Rectal smooth muscle tissue (tissue), 1 donor: ENCODE results near the gene WBP2.
"Not testable (repeated sequence)": the region's sequence is repeated elsewhere in the genome, so short reads cannot be mapped to it uniquely, and the experiment has no call there.

Experiments
- H3K27ac ChIP-seq: one replicate; pipeline ENCODE4 v1.7.0; 2013; ENCODE audit warnings: low read depth, low read length, inconsistent platforms
- H3K27me3 ChIP-seq: one replicate; pipeline ENCODE4 v1.7.0; 2013; ENCODE audit warnings: low read length; ENCODE audit not compliant: control insufficient read depth, insufficient read depth
- H3K36me3 ChIP-seq: one replicate; pipeline ENCODE4 v1.7.0; 2013; ENCODE audit warnings: low read length; ENCODE audit not compliant: control insufficient read depth, insufficient read depth
- H3K4me1 ChIP-seq: one replicate; pipeline ENCODE4 v1.7.0; 2013; ENCODE audit warnings: low read length; ENCODE audit not compliant: control insufficient read depth, insufficient read depth
- H3K4me3 ChIP-seq: one replicate; pipeline ENCODE4 v1.7.0; 2013; ENCODE audit warnings: low read length
- H3K9ac ChIP-seq: one replicate; pipeline ENCODE4 v1.7.0; 2013; ENCODE audit warnings: low read length

WBP2 gene

DNA sequence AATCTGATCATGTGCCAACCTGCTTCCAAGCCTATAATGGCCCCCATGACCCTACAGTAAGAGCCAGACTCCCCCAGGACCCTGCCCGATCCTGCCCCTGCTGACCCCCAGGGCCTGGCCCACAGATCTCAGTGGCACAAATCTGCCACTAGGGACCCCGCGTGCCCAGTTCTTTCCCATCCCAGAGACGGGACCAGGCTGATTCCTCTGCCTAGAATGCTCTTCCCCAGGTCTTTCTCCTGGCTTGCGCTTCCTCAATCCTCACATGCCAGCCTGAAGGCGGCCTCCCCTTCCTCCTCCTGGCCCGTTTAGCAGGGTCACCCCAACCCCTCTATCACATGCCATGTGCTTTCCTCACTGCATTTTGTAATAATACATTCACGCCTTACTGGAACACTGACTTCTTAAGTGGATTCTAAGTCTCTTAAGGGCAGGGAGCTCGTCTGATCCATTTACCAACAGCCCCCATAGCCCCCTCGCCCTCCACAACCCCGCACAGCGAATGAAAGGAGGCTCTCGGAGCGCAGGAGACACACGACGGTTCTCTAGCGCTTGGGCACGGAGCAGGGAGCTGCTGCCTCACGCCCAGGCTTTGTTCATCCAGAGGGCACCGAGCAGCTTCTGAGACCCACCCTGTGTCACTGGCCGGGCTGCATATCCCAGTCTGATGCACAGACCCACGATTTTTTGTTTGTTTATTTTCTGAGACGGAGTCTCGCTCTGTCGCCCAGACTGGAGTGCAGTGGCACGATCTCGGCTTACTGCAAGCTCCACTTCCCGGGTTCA is 40.4 kb upstream of the WBP2 start:
- H3K4me3 ChIP-seq, result peak overlapping the region; percentile 87
- H3K4me1 ChIP-seq, result peaks cover 16% of the 10 kb centered on the region
- H3K36me3 ChIP-seq, result peaks cover 26% of the 10 kb centered on the region
- no peaks in the 10 kb centered on the region for H3K27me3 ChIP-seq
- H3K9ac ChIP-seq, result peak overlapping the region; percentile 16
- H3K27ac ChIP-seq, result peak overlapping the region; percentile 95

DNA sequence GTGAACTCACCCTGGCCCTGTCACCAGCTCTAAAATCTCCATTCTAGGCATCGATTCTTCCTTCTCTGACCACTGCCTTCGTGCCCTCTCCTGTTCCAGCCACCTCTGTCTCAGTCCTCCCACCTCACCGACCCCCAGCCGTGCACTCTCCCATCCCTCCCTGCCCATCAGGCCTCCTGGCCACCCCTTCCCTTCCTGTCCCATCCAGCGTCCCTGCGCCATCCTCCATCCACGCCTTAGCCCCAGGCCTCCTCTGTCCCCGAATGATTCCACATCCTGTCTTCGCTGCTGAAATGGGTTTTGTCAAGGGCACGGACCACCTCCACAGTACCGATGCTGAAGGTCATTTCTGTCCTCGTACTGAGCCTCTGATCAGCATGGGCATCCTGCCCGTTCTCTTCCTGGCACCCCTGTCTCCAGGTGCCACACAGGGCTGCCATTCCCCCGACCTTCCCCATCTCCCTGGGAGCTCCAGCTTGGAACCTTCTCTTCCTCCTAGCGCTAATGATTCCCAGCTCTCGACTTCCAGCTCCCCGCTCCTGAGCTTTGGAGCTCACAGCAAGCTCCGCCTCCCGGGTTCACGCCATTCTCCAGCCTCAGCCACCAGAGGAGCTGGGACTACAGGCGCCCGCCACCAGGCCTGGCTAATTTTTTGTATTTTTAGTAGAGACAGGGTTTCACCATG is 39.1 kb upstream of the WBP2 start:
- H3K36me3 ChIP-seq, result peaks cover 15% of the 10 kb centered on the region
- H3K4me3 ChIP-seq, result no peak overlapping the region
- H3K27me3 ChIP-seq, result no peaks in the 10 kb centered on the region
- peaks cover 16% of the 10 kb centered on the region for H3K4me1 ChIP-seq
- no peak overlapping the region for H3K9ac ChIP-seq
- H3K27ac ChIP-seq, result no peak overlapping the region

DNA sequence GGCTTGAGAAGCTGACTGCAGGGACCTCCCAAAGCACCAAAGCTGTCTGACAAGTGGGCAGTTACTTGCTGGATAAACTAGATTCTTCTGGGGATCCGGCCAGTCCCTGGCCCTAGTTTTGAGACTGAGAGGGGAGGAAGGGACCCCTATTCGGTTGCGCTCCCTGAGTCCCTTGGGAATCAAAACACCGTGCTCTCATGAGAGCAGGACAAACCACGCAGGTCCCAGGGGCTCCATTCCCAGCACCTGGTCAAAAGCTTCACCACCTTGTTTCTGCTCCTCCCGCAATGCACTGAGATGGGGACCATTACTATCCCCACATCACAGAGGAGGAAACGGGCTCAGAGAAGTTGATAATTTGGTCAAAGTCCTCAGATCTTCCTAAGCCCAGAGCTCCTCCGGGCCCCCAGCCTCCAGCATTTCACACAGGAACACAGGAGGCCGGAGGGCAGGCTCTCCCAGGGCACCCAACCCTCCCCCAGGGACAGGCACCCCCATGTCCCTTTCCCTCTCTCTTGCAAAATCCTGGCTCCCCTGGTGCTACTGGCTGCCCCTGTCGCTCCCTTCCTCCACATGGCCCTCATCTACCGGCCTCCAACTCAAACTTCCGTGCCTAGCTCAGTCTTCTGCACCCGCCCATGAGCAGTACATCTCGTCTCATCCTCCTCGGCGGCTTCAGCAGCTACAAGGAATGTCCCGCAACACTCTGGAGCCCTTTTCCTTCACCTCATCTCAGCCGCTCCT is 38.3 kb upstream of the WBP2 start:
- Histone ChIP-seq H3K4me3 (no peak overlapping the region), H3K27ac (no peak overlapping the region), H3K4me1 (peaks cover 16% of the 10 kb centered on the region), H3K27me3 (no peaks in the 10 kb centered on the region), H3K36me3 (peaks cover 11% of the 10 kb centered on the region), H3K9ac (no peak overlapping the region)

DNA sequence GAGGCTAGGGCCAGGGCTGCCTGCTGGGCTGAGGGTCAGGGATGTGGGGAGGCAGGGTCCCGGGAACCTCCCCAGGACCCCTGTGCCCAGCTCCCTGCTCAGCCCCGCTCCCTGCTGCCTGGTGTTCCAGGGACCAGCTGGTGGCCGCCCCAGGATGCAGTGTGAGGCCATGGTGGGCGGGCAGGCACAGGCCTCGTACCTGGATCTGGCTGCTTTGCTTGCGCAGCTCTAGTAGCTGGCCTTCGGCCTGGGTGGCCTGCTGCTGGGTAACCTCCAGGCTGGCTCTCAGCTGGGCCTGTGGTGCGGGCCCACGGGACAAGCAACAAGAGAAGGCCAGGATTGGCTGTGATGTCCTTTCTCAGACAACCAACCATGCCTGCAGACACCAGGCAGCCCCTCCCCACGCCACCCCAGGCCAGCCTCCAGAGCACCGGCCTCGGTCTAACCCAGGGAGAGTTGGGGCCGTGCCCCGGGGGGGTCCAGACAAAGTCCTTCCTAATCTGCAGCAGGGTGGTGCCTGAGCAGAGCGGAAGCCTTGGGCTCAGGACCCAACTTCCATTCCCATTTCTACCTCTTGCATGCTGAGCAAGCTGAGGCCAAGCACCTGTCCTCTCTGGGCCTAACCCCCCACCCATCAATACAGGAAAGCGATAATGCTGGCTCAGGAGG is 37.6 kb upstream of the WBP2 start:
- H3K27me3 ChIP-seq, result no peaks in the 10 kb centered on the region
- H3K4me1 ChIP-seq, result peaks cover 16% of the 10 kb centered on the region
- no peak overlapping the region for H3K9ac ChIP-seq
- no peak overlapping the region for H3K4me3 ChIP-seq
- no peak overlapping the region for H3K27ac ChIP-seq
- H3K36me3 ChIP-seq, result peaks cover 11% of the 10 kb centered on the region

DNA sequence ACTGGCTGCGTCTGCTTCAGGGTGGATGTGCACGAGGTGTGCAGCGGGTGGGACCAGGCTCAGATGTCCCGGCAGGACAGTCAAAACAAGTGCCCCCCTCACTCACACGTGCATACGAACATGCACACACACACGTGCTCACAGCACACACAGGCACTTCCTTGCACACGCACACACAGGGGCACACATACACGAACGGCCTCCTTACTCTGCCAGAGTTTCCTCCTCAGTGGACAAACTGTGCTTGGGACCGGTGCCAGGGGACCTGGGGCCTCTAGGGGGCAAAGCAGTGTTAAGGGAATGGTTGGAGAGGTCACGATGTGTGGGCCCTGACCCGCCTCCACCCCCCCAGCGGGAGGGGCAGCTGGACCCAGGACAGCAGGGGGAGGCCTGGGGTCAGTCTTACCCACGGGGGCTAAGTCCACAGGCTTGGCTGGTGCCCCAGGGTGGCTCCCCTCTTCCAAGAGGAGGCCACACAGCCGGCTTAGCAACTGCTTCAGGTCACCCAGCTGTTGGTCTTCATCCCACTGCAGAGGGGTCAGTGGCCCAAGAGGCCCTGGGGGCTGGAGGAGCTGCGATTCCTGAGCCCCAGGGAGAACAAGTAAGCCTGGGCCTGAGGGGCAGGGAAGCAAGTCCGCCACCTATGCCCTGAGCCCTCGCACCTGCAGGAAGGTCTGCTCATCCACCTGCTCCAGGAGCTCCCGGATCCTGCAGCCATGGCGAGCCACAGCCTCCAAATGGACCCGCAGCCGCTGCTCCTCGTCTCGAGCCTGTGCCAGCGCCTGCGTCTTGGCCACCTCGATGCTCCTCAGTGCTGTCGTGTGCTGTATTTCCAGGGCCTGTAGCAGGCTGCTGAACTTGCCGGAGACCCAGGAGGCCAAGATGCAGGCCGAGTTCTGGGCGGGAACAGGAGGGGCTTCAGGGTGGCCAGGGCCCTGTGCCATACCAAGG is 36.7 kb upstream of the WBP2 start:
- H3K9ac ChIP-seq, result no peak overlapping the region
- H3K4me1 ChIP-seq, result peaks cover 11% of the 10 kb centered on the region
- no peak overlapping the region for H3K27ac ChIP-seq
- no peak overlapping the region for H3K4me3 ChIP-seq
- H3K36me3 ChIP-seq, result peaks cover 11% of the 10 kb centered on the region
- H3K27me3 ChIP-seq, result no peaks in the 10 kb centered on the region

DNA sequence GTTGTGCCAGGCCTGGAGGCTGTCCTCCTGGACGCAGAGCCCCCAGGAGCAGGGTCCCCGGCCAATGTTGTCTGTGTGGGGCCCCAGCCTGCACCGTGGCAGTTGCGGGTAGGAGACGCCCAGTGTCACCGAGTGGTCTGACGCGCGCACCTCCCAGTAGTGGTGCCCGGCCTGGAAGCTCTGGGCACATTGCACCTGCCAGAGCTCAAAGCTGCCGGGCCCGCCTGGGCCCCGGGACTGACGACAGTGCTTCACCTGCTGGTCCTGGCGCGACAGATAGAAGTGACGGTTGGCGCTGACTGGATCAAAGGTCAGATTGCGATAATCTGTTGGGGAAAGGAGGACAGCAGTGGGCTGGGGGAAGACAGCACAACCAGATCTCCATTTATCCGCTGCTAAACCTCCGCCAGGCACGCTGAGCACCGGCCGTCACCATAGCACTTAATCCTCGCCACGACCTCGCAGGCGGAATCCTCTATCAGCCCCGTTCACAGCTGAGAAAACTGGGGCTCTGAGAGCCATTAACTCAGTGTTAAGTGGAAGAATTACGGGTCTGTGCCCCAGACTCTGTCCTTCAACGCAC is 36.0 kb upstream of the WBP2 start:
- Histone ChIP-seq H3K4me1 (peaks cover 11% of the 10 kb centered on the region), H3K36me3 (peaks cover 11% of the 10 kb centered on the region), H3K27me3 (no peaks in the 10 kb centered on the region), H3K9ac (no peak overlapping the region), H3K27ac (no peak overlapping the region), H3K4me3 (no peak overlapping the region)

DNA sequence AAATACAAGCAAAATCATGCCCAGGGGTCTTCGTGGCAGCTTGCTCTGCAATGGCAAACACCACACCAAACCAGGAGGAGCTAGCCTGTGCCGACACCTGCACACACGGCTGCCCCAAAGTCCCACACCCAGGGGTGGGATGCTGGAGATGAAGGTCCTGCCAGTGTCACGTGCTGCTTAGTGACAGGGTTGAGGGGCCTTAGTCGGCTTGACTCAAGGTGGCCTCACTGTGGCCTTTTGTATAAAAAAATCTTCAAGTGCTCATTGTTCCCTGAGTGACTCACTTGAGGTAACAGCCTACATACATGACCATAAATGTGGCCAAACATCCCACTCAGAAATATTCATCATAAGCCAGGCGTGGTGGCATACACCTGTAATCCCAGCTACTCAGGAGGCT is 34.3 kb upstream of the WBP2 start:
- no peaks in the 10 kb centered on the region for H3K27me3 ChIP-seq
- peaks cover 11% of the 10 kb centered on the region for H3K36me3 ChIP-seq
- no peak overlapping the region for H3K9ac ChIP-seq
- H3K4me1 ChIP-seq, result no peaks in the 10 kb centered on the region
- H3K27ac ChIP-seq, result no peak overlapping the region
- no peak overlapping the region for H3K4me3 ChIP-seq

DNA sequence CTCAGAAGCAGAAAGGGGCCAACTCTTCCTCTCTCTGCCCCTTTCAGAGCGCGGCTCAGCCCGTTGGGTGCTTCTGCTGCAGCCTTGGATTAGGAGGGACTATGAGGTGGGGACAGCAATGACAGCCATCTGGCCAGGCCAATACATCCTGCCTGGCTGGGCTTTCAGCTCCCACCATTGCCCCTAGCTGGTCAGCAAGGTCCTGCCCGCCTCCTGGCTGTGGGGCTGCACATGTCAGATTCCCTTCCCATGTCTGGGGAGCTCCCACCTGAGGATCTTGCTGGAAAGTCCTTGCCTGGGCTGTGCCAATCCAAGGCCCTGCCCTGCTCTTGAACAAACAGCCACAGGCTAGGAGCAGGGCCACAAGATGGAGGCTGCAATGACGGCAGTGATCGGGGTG is 33.3 kb upstream of the WBP2 start:
- Histone ChIP-seq H3K9ac (no peak overlapping the region), H3K4me1 (no peaks in the 10 kb centered on the region), H3K4me3 (no peak overlapping the region), H3K27me3 (no peaks in the 10 kb centered on the region), H3K27ac (no peak overlapping the region), H3K36me3 (peaks cover 11% of the 10 kb centered on the region)

DNA sequence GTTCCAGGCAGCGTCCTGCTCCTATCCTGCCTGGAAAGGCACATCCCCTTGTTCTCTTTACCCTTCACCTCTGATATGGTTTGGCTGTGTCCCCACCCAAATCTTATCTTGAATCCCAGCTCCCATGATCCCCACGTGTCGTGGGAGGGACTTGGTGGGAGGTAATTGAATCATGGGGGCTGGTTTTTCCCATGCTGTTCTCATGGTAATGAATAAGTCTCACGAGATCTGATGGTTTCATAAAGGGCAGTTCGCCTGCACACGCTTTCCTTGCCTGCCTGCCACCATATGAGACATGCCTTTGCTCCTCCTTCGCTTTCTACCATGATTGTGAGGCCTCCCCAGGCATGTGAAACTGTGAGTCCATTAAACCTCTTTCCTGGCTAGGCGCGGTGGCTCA is 30.7 kb upstream of the WBP2 start:
- H3K4me1 ChIP-seq, H3K4me3 ChIP-seq, H3K9ac ChIP-seq, H3K27ac ChIP-seq, H3K36me3 ChIP-seq, H3K27me3 ChIP-seq: not testable (repeated sequence)

DNA sequence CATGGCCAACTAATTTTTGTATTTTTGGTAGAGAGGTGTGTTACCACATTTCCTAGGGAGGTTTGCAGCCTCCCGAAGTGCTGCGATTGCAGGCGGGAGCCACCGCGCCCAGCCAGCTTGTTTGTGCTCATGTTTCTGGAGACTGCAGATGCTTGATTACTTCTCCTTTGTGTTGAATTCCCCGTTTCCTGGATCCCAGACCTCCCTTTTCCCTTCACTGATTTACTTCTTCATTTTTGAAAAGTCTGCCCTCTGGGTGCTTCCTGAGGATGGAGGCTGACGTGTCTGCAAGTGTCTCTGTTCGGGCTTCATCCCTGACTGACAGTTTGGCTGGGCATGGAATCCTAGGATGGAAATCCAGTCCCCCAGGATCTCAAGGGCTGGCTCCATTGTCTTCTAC is 30.3 kb upstream of the WBP2 start:
- H3K9ac ChIP-seq, result no peak overlapping the region
- H3K36me3 ChIP-seq, result peaks cover under 1% of the 10 kb centered on the region

DNA sequence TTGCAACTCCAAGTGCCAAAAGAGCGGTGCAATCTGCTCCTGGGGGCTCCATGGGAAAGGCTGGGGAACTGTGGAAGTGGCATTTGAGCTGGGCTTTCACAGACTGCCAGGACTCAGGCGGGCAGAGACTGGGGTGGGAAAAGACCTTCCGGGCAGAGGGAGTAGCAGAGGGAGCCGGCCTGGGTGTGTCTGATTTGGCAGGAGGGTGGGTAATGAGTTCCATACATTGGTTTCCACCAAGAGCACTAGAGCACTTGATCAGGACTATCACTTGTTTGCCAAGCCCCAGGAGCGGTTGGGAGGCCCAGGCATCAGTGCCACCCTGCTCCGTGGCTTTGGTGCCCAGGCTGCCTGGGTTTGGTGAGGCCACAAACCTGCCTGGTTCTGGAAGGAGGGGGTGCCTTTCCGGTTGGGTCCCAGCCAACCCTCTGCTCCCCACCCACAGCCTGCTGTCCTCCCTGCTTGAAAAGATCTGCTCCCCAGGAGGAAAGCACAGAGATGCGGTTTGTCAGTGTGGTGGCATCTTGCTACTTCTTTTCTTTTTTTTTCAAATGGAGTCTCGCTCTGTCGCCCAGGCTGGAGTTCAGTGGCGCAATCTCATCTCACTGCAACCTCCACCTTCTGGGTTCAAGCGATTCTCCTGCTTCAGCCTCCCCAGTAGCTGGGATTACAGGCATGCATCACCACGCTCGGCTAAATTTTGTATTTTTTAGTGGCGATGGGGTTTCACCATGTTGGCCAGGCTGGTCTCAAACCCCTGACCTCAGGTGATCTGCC is 26.7 kb upstream of the WBP2 start:
- Histone ChIP-seq H3K9ac (no peak overlapping the region), H3K36me3 (no peaks in the 10 kb centered on the region), H3K27me3 (no peaks in the 10 kb centered on the region), H3K4me3 (no peak overlapping the region), H3K4me1 (peaks cover 1% of the 10 kb centered on the region), H3K27ac (no peak overlapping the region)

More for the DNA sequence above, 30.3 kb upstream of the WBP2 start:
- H3K4me1 ChIP-seq, result no peaks in the 10 kb centered on the region
- no peak overlapping the region for H3K27ac ChIP-seq
- no peaks in the 10 kb centered on the region for H3K27me3 ChIP-seq
- no peak overlapping the region for H3K4me3 ChIP-seq
